Nasal cavity respiratory epithelium epithelial cell of viscerocranial mucosa (primary cell): ENCODE results near the gene LPO. TPM values are rescaled to one million over a fixed set of nuclear protein-coding genes. Genes with fewer than 3 reads are reported as not detected.

ENCODE experiments used
- total RNA-seq: library from RNA; depleted of rRNA; stranded (reverse); fragments of >200 nt; gene quantifications from 2 replicates; pipeline ENCODE4 v1.2.3, GENCODE V29; 2014

Gene LPO
- under 0.01 and 0.21 TPM in 2 replicates for total RNA-seq

GRCh38 chr17:58238147-58238634 lies at the start of gene LPO:
Gene LPO (plus strand): TSS chr17:58238584. CDS start chr17:58242980, 4,396 bp downstream.

GRCh38 chr17:58192612-58193011 lies 45.8 kb upstream of the LPO start, which contains the start of gene EPX:
Gene EPX (plus strand): TSS chr17:58192726. CDS start chr17:58192847, 121 bp downstream.

GRCh38 chr17:58219007-58219788 lies 19.2 kb upstream of the LPO start, which contains the start of gene MKS1:
Gene MKS1 (minus strand): TSS chr17:58219255. CDS start chr17:58219230, 25 bp downstream.

GRCh38 chr17:58280480-58281217 lies 42.3 kb downstream of the LPO start, which contains the start of gene MPO:
Gene MPO (minus strand): TSS chr17:58280935. CDS start chr17:58280758, 177 bp downstream.

Other genes with a start within 250 kb of the LPO start
- gene SRSF1, start 231.3 kb upstream of the LPO start, total RNA-seq: 145 and 263 TPM in 2 replicates
- 21.9 and 36.1 TPM in 2 replicates for gene DYNLL2, start 155.2 kb upstream of the LPO start, total RNA-seq
- gene OR4D1, start 90.2 kb upstream of the LPO start, total RNA-seq: not detected in 2 replicates
- gene OR4D2, start 71.6 kb upstream of the LPO start, total RNA-seq: not detected in 2 replicates
- not detected in 2 replicates for gene EPX, start 45.9 kb upstream of the LPO start, total RNA-seq
- gene MKS1, start 19.3 kb upstream of the LPO start, total RNA-seq: 10.6 and 11.5 TPM in 2 replicates
- not detected in 2 replicates for gene MPO, start 42.4 kb downstream of the LPO start, total RNA-seq
- gene TSPOAP1, start 90.2 kb downstream of the LPO start, total RNA-seq: under 0.01 and 0.93 TPM in 2 replicates
- 30.9 and 42.0 TPM in 2 replicates for gene SUPT4H1, start 113.6 kb downstream of the LPO start, total RNA-seq
- gene RNF43, start 178.9 kb downstream of the LPO start, total RNA-seq: 10.3 and 16.3 TPM in 2 replicates
- not detected in 2 replicates for gene HSF5, start 249.8 kb downstream of the LPO start, total RNA-seq